Measurements from ENCODE around the gene SUPT3H. TPM values are rescaled to one million over a fixed set of nuclear protein-coding genes. Genes with fewer than 3 reads are reported as not detected.

The SUPT3H gene
- total RNA-seq, 1 donor, result 10.6 TPM

DNA sequence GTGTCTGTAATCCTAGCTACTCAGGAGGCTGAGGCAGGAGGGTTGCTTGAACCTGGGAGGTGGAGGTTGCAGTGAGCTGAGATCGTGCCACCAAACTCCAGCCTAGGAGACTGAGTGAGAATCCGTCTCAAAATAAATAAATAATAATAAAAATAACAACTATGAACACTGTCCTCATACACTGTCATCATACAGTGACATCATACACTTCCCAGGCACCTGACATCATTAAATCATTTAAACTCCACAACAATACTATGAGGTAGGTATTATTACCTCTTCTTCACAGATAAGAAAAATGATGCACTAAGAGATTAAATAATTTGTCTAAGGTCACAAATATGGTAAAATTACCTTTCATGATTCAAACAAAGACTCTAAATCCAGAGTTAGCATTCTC lies 250.5 kb downstream of the SUPT3H start:
- H3K4me3 ChIP-seq (ENCODE audit: low read depth, low read length), result no peak overlapping the region
- DNase-seq (ENCODE audit: low read depth), result no peak
- TF ChIP-seq, protein P1, sequence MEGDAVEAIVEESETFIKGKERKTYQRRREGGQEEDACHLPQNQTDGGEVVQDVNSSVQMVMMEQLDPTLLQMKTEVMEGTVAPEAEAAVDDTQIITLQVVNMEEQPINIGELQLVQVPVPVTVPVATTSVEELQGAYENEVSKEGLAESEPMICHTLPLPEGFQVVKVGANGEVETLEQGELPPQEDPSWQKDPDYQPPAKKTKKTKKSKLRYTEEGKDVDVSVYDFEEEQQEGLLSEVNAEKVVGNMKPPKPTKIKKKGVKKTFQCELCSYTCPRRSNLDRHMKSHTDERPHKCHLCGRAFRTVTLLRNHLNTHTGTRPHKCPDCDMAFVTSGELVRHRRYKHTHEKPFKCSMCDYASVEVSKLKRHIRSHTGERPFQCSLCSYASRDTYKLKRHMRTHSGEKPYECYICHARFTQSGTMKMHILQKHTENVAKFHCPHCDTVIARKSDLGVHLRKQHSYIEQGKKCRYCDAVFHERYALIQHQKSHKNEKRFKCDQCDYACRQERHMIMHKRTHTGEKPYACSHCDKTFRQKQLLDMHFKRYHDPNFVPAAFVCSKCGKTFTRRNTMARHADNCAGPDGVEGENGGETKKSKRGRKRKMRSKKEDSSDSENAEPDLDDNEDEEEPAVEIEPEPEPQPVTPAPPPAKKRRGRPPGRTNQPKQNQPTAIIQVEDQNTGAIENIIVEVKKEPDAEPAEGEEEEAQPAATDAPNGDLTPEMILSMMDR (IDR thresholded peaks at IDR 0.05; ENCODE audit: insufficient read depth, low read length), result no peak

GRCh38 chr6:45126033-45126432 lies 251.7 kb downstream of the SUPT3H start:
- H3K4me3 ChIP-seq (ENCODE audit: low read depth, low read length), result no peak overlapping the region
- no peak for DNase-seq (ENCODE audit: low read depth)
- TF ChIP-seq, protein P1 (IDR thresholded peaks at IDR 0.05; ENCODE audit: insufficient read depth, low read length), result no peak

DNA sequence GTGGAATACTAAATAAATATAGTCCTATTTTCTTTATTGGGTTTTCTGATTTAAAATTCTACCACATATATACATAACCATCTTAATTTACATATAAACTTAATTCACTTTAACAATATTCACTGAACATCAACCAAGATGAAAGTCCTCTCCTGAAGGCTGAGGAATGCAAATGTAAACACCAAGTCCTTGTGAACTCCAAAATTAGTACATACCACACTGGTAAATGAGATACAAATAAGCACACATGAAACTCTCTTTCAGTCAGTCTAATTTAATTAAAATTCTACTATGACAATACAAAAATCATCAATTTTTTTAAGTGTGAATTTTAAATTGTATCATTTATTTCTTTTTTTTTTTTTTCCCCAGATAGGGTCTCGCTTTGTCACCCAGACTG lies 254.7 kb downstream of the SUPT3H start:
- TF ChIP-seq, protein P1 (IDR thresholded peaks at IDR 0.05; ENCODE audit: insufficient read depth, low read length), result no peak
- no peak for DNase-seq (ENCODE audit: low read depth)
- H3K4me3 ChIP-seq (ENCODE audit: low read depth, low read length), result no peak overlapping the region

DNA sequence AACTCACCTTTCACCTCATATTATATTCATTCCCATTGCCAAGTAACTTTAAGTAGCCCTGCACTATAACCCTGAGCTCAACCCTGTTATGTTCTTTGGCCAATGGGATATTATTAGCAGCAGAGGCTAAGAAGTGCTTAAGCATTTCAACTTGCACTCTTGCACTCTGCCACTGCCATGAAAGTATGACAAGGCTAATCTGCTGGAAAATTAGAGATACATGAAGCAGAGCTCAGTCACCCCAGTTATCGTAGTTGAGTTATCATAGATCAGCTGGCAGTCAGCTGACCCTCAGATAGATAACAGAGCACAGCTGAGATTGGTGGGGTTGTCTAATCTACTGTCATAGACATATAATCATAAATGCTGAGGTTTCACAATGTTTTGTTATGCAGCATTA lies 259.0 kb downstream of the SUPT3H start:
- DNase-seq (ENCODE audit: low read depth), result no peak
- TF ChIP-seq, protein P1 (IDR thresholded peaks at IDR 0.05; ENCODE audit: insufficient read depth, low read length), result no peak
- no peak overlapping the region for H3K4me3 ChIP-seq (ENCODE audit: low read depth, low read length)

DNA sequence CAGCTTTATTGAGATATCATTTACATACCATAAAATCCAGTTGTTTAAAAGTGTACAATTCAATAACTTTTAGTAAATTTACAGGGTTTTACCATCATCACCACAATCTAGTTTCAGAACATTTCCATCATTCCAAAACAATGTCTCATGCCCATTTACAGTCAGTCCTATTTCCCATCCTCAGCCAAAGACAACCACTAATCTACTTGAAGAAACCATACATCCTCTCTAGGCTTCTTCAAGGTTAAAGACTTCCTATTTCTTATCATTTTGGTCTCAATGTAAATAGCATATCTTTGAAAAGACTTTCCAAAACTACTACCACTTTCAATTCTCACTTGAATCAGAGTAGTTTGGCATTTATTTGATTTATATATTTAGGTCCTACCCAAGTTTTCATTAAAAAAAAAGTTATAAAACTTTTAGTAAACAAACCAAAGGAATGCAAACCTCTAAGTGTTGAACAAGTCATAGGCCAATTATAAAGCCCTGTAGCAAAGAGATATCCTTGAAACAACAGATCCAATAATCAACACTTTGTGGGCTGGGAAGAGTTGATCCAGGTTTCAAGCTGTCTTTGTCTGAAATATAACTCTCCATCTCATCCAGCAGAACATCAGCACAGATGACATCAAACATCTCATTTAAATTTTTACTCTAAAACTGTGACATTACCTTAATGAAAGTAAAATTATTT lies 260.9 kb downstream of the SUPT3H start:
- TF ChIP-seq, protein P1 (IDR thresholded peaks at IDR 0.05; ENCODE audit: insufficient read depth, low read length), result no peak
- peak; percentile 71 for DNase-seq (ENCODE audit: low read depth)
- H3K4me3 ChIP-seq (ENCODE audit: low read depth, low read length), result no peak overlapping the region

DNA sequence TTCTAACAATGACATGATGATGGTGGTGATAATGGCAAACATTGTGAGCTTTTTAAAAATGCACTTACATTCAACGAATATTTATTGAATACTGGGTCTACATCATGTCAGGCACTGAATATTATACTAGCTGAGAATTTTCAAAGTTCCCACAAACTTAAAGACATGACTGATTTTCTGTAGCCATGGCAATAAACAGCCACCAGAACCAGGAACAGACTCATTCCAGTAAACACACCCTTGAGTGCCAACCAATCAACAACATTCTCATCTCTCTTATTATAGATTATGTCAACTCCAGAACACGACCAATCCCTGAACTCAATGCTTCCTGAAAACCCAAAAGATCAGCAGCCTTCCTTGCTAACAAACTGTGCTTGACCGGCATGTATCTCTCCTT lies 262.0 kb downstream of the SUPT3H start:
- DNase-seq (ENCODE audit: low read depth), result peak; percentile 30
- H3K4me3 ChIP-seq (ENCODE audit: low read depth, low read length), result no peak overlapping the region
- TF ChIP-seq, protein P1 (IDR thresholded peaks at IDR 0.05; ENCODE audit: insufficient read depth, low read length), result no peak

GRCh38 chr6:45112711-45113110 lies 265.0 kb downstream of the SUPT3H start:
- no peak overlapping the region for H3K4me3 ChIP-seq (ENCODE audit: low read depth, low read length)
- TF ChIP-seq, protein P1 (IDR thresholded peaks at IDR 0.05; ENCODE audit: insufficient read depth, low read length), result no peak
- DNase-seq (ENCODE audit: low read depth), result no peak

All from fibroblast of the aortic adventitia (primary cell).